Measurements from ENCODE around the gene PSG11. TPM values are rescaled to one million over a fixed set of nuclear protein-coding genes. Genes with fewer than 3 reads are reported as not detected.
"Not testable (repeated sequence)": the region's sequence is repeated elsewhere in the genome, so short reads cannot be mapped to it uniquely, and the experiment has no call there.

PSG11 gene
- total RNA-seq (not detected), polyA plus RNA-seq (not detected)
- long read RNA-seq, donor 1 = 0 reads
- long read RNA-seq, donor 2 = 0 reads
- long read RNA-seq, donor 3 = 0 reads

DNA sequence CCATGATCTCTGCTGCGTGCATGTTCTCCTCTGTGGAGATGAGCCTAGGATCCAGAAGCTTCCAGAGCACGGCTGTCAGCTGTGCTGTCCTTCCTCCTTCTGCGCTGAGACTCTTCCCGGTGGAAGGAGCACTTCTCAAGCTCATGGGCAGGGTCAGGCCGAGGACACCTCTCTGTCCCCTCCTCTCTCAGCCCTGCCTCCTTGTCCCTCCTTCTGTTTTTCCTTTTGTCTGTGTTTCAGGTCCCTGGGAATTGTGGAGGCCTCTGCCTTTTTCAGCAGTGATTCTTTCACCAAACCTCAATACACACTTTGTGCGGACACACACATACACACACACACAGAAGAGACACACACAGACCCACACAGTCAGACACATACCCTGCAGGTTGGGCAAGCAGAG, at the start of gene PSG11:
Gene PSG11, minus strand, starts transcription at position 101 of the 400 bp plus-strand sequence. Its CDS starts 97 bp downstream, at position 4.
- intact Hi-C loops (cut with DNase I); H3K27me3 ChIP-seq; H3K36me3 ChIP-seq; H3K4me3 ChIP-seq; H3K4me1 ChIP-seq (ENCODE audit: insufficient read depth); DNase-seq; H3K9me3 ChIP-seq; H3K27ac ChIP-seq: not testable (repeated sequence)
- 78 to 83% (median 79%) methylated on average over 6 of the region's 6 CpGs for WGBS, 3 donors

GRCh38 chr19:43062418-43062817, 36.1 kb upstream of the PSG11 start:
- H3K4me1 ChIP-seq (ENCODE audit: insufficient read depth); DNase-seq; H3K4me3 ChIP-seq; H3K36me3 ChIP-seq; H3K27ac ChIP-seq; H3K9me3 ChIP-seq; H3K27me3 ChIP-seq; intact Hi-C loops (cut with DNase I): not testable (repeated sequence)
- 47 to 51% (median 49%) methylated on average over 3 of the region's 3 CpGs for WGBS, 3 donors

- intact Hi-C loops (cut with DNase I); H3K36me3 ChIP-seq; H3K27ac ChIP-seq; H3K4me1 ChIP-seq (ENCODE audit: insufficient read depth); H3K27me3 ChIP-seq; DNase-seq; H3K9me3 ChIP-seq; H3K4me3 ChIP-seq: not testable (repeated sequence)
- WGBS, 3 donors = 60 to 66% (median 62%) methylated on average over 3 of the region's 3 CpGs
Measured at GRCh38 chr19:43061326-43061725, 35.1 kb upstream of the PSG11 start.

DNA sequence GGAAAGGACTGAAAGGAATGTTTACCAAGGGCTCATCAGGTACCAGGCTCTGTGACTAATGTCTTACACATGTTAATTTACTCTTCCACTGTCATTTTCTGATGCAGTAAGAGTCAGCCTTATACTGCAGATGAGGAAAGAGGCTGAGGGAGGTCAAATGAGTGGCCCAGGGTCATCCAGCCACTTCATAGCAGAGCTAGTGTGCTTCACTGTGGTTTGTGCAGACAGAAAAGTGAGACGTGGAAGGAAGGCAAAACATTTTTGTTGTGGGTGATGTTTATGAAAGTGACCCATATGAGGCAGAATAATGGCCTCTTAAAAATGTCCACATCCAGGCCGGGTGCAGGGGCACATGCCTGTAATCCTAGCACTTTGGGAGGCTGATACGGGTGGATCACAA, 34.0 kb upstream of the PSG11 start:
- H3K4me3 ChIP-seq; H3K27ac ChIP-seq; H3K36me3 ChIP-seq; H3K27me3 ChIP-seq; H3K9me3 ChIP-seq; H3K4me1 ChIP-seq (ENCODE audit: insufficient read depth); DNase-seq; intact Hi-C loops (cut with DNase I): not testable (repeated sequence)
- 64 to 76% (median 64%) methylated on average over 3 of the region's 3 CpGs for WGBS, 3 donors

GRCh38 chr19:43059482-43059881, 33.2 kb upstream of the PSG11 start:
- H3K27me3 ChIP-seq; DNase-seq; H3K9me3 ChIP-seq; H3K27ac ChIP-seq; H3K4me3 ChIP-seq; intact Hi-C loops (cut with DNase I); H3K4me1 ChIP-seq (ENCODE audit: insufficient read depth); H3K36me3 ChIP-seq: not testable (repeated sequence)
- 59 to 83% (median 69%) methylated on average over 2 of the region's 2 CpGs for WGBS, 3 donors

GRCh38 chr19:43058440-43058839, 32.2 kb upstream of the PSG11 start:
- 38 to 52% (median 41%) methylated on average over 2 of the region's 2 CpGs for WGBS, 3 donors
- intact Hi-C loops (cut with DNase I) = not testable (repeated sequence)

GRCh38 chr19:43047966-43048365, 21.7 kb upstream of the PSG11 start:
- H3K9me3 ChIP-seq; H3K4me1 ChIP-seq (ENCODE audit: insufficient read depth); intact Hi-C loops (cut with DNase I); DNase-seq; H3K4me3 ChIP-seq; H3K27ac ChIP-seq; H3K27me3 ChIP-seq; H3K36me3 ChIP-seq: not testable (repeated sequence)
- 85 to 91% (median 90%) methylated on average over 3 of the region's 3 CpGs for WGBS, 3 donors

More at GRCh38 chr19:43058440-43058839, 32.2 kb upstream of the PSG11 start:
- H3K9me3 ChIP-seq; H3K27me3 ChIP-seq; H3K4me3 ChIP-seq; H3K4me1 ChIP-seq (ENCODE audit: insufficient read depth); H3K36me3 ChIP-seq; DNase-seq; H3K27ac ChIP-seq: not testable (repeated sequence)

DNA sequence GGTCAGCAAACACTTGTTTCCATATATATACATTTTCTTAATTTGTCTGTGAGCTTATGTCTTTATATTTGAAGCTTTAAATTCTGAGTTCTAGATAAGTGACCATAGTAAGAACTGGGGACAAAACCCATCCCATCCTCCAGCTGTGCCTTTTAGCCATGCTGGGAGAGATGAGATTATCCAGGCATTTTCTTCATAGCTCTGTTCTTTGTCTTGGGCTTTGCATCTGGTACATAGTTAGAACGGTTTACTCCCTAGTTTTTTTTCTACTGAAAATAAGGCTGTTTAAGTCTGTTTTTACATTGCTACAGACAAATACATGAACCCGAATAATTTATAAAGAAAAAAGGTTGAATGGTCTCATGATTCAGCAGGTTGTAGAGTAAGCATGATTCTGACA, 20.3 kb upstream of the PSG11 start:
- 66 to 79% (median 66%) methylated on average over 2 of the region's 2 CpGs for WGBS, 3 donors
- intact Hi-C loops (cut with DNase I); H3K36me3 ChIP-seq; DNase-seq; H3K27me3 ChIP-seq; H3K4me1 ChIP-seq (ENCODE audit: insufficient read depth); H3K4me3 ChIP-seq; H3K9me3 ChIP-seq; H3K27ac ChIP-seq: not testable (repeated sequence)

DNA sequence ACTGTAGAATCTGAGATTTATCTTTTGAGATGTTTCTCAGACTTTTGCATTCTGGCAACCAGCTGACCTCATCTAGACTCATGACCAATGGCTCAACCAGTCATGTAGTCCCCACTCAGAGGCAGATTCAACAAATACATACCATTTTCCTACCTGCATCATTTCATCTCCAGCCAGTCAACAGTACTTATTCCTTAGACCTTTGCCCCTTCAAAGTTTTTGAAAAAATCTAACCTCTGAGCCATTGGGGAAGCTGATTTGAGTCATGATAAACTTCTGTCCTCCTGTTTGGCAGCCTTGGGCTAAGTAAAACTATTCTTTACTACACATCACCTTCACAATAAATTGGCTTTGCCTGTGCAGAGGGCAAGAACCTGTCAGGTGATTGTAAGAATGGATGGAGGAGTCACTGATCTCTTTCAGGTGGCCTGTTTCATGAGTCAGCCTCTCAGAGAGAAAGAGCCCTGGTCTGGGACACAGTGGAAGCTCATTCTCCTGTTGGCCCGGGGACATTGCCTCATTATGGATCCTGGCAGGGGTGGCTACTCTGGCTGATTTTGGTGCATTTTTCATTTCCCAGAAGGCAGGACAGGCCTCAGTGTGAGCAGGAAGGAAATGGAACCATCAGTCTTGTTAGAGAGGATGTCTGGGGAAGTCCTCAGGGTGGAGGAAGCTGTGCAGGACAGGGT, 17.4 kb upstream of the PSG11 start:
- H3K4me1 ChIP-seq (ENCODE audit: insufficient read depth); H3K27me3 ChIP-seq; H3K9me3 ChIP-seq; DNase-seq; H3K27ac ChIP-seq; H3K4me3 ChIP-seq; intact Hi-C loops (cut with DNase I); H3K36me3 ChIP-seq: not testable (repeated sequence)
- WGBS, 3 donors = 70 to 95% (median 75%) methylated on average over 1 of the region's 1 CpG

- WGBS, 3 donors = 47 to 52% (median 50%) methylated on average over 2 of the region's 2 CpGs
- H3K4me1 ChIP-seq (ENCODE audit: insufficient read depth); H3K36me3 ChIP-seq; H3K27ac ChIP-seq; H3K4me3 ChIP-seq; intact Hi-C loops (cut with DNase I); H3K27me3 ChIP-seq; H3K9me3 ChIP-seq; DNase-seq: not testable (repeated sequence)
Measured at GRCh38 chr19:43031645-43032044, 5.4 kb upstream of the PSG11 start.
